Choroid plexus epithelial cell (primary cell): Measurements from ENCODE around the gene UNC93B1.
"Not testable (repeated sequence)": the region's sequence is repeated elsewhere in the genome, so short reads cannot be mapped to it uniquely, and the experiment has no call there.

Experiments
- DNase-seq: peaks from one replicate; pipeline ENCODE4 v3.0.0-alpha.2; 2010; ENCODE audit warnings: low read depth
- H3K4me3 ChIP-seq: 2 replicates; pipeline ENCODE4 v1.5.1; 2011; ENCODE audit warnings: low read depth, mild to moderate bottlenecking, control low read depth, low read length, moderate library complexity
- CTCF ChIP-seq: conservative IDR thresholded peaks from 2 replicates; pipeline ENCODE4 v1.5.1; 2011; ENCODE audit warnings: low read depth, mild to moderate bottlenecking, control low read depth, inconsistent platforms, low read length, moderate library complexity

UNC93B1 gene

GRCh38 chr11:67998150-67999045 is 5.5 kb downstream of the UNC93B1 start:
- TF ChIP-seq CTCF = no peak
- no peak for DNase-seq
- H3K4me3 ChIP-seq = no peak overlapping the region

DNA sequence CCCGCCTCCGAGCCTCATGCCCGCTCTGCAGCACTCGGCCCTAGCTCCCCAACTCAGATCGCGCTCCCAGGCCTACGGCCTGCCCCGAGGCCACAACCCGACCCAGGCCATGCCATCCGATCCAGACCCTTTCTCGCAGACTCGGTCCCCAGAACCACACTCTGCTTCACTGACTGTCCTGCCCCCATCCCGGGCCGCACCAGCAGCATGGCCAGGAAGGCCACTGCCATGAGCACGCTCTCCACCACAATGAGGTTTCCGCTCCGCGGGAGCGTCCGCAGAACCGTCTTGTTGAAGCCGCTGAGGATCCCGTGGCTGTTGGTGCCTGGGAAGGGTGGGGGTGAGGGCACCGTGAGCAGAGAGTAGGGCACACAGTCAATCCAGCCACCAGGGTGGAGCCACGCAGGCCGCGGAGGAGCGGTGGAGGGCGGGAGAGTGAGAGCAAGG is 6.4 kb downstream of the UNC93B1 start:
- TF ChIP-seq CTCF = no peak
- no peak for DNase-seq
- H3K4me3 ChIP-seq = no peak overlapping the region

DNA sequence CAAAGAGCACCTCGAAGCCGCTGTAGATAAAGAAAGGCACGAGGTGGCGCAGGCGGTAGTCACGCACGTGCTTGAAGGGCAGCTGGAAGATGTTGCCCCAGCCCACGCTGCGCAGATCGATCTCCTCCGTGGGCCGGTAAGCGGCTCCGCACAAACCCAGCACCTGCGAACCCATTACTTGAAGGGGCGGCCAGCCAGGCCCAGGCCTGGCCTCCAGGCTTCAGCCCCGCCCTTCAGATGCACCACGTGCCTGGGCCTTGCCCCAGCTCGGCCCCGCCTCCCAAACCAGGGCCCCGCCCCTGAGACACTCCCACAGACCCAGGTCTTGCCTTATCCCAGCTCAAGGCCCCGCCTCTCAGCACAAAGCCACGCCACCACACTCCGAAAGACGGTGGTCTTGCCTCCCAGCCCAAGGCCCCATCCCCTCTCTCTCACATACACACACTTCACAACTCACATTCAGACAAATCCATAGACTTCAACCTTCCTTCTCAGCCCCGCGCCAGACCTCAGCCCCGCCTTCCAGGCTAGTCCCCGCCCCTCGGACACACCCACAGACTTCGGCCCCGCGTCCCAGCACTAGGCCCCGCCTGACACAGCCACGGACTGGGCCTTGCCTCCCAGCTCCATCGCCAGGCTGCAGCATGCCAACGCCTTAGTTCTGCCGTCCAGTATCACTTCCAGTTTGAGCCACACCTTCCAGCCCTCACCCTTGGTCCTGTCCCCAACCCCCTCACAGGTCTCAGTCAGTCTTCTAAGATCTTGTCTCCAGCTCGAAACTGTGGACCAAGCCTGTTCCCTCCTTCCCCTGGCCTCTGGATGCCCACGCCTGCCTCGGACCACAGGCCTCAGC is 7.0 kb downstream of the UNC93B1 start:
- no peak for TF ChIP-seq CTCF
- peak; percentile 50 for DNase-seq

GRCh38 chr11:67996051-67996450 is 7.8 kb downstream of the UNC93B1 start:
- no peak overlapping the region for H3K4me3 ChIP-seq
- TF ChIP-seq CTCF = no peak
- DNase-seq = no peak

More for the DNA sequence above, 7.0 kb downstream of the UNC93B1 start:
- H3K4me3 ChIP-seq = no peak overlapping the region

- DNase-seq, H3K4me3 ChIP-seq: not testable (repeated sequence)
These were observed 8.3 kb downstream of the UNC93B1 start for GRCh38 chr11:67995579-67995978.

DNA sequence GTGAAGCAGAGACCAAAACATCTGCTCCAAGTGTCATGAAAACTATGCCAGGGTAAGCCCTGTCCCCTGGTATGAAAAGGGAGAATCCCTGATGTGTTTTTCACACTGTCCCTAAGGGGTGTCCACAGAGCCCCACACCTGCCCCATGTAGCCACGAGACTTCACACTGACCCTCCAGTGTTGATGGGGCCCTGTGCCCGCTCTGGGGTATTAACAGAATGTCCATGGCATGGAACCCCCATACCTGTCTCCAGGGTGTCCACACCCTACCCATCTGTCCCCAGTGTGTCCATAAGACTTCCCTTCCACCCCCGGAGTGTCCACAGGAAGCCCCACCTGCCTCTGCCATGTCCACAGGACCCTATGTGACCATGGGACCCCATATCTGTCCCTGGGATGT is 8.8 kb downstream of the UNC93B1 start:
- H3K4me3 ChIP-seq, DNase-seq: not testable (repeated sequence)

DNA sequence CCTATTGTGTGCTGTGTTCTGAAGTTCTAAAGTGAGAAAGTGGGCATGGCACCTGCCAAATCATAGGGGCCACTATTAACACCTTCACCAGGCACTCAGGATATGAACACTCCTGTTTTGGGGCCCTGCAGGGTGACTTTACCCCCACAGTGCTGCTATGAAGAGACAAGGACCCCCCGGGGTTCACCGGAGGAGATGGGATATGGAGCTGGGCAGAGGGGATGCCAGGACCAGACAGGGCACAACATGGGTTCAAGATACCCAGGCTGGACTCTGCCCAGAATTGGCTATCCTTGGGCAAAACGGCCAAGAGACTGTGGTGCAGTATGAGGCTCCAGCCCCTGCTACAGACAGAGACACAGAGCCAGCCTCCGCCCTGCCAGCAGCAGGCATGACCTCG is 9.5 kb downstream of the UNC93B1 start:
- DNase-seq = not testable (repeated sequence)

DNA sequence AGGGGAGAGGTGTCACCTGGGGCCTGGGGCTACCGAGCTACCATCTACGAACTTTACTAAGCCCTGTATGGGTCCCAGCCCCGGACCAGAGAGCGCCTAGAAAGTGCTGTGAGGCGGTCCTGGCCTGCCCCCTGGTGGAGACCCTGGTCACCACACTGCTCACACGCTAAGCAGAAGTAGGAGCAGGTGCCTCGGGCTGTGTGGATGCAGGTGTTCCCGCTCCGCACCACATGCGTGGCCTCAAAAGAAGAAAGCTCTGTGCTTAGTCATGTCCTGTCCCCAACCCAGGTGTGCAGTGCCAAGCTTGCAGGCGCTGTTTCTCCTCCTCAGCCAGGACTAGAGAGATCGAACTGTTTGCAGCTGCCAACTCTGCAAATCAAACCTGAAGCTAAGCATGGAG is 10.1 kb downstream of the UNC93B1 start:
- not testable (repeated sequence) for DNase-seq, H3K4me3 ChIP-seq
- TF ChIP-seq CTCF = peak; percentile 59

More for the DNA sequence above, 9.5 kb downstream of the UNC93B1 start:
- not testable (repeated sequence) for H3K4me3 ChIP-seq

DNA sequence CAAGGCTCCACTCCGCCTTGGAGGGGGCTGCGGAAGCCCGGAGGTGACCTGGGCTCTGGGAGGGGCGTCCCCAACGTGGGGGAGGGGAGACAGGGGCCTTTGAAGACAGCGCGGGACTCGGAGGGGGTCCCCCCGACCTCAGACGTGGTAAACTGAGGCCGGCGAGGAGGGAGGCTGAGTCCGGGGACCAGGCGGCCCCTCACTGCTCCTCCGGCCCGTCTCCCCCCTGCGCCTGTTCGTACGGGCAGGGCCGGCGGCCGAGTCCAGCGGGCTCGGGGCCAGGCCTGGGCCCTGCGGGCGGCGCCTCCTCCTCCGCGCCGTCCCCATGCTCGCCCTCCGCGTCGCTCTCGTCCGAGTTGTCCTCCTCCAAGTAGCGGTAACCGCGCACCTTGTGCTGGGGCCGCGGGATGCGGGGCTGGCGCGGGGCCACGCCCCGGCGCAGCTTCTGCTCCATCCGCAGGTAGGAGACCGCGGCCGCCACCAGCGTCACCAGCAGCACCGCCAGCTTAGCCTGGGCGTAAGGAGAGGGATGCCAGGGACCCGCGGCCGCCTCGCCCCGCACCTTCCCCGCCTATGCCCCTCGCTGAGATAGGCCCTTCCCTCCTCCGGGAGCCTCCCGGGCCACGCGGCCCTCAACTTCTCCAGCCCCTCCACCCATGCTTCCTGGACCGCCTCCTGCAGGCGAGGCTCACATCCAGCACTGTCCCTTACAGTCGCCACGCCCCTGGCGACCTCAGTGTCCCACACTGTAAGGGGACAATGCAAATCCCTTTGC is 12.4 kb downstream of the UNC93B1 start:
- not testable (repeated sequence) for H3K4me3 ChIP-seq, DNase-seq

- DNase-seq, H3K4me3 ChIP-seq: not testable (repeated sequence)
These were observed 13.2 kb downstream of the UNC93B1 start for GRCh38 chr11:67990546-67991346.

DNA sequence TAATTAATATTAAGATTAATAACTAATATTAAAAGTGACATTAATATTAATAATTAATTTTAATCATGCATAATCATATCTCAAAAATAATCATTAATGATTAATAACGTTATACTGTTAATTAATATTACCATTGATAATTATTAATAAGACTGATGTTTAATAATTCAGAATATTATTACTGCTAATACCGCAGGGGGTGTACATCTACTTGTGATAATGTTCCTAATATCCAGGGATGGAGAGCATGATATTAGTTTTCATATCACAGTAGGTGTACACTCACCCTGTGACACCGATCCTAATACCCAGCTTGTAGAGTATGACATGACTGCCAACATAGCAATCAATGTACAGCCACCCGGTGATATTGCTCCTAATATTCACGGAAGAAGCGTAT is 18.6 kb downstream of the UNC93B1 start:
- DNase-seq, H3K4me3 ChIP-seq: not testable (repeated sequence)
